ENCODE measurements around the gene PTPRQ.

DNA sequence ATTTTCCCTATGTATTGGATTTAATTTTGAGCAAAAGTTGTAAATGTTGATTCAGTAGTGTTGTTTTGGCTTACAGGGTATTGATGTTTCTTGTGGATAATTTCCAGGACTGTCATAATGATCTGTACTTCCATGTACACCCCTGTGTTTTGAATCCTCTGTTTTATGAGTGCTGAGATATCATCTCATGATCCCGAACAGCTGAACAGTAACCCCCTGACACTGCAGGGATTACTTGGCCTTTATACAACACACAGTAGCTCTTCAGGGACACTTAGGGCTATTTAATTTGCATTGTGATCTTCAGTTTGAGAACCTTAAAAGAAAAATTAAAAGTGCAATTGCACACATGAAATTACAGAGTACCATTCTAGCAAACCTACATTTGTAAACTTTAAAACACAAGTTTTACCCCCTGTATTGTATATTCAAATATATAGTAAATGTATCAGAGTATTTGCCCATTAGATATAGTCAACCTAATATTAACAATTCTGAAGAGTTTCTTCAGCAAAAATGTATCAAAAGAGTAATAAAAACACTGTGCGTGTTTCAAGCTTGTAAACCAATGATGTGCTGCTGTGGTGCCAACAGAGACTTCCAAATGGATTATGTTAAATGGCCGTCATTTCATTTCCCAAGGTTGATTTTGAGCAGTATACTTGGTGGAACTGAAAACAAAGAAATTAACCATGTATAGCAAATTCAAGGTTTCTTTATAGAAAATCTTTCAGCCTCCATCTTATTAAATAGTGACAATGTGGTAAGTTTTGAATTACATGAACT is 235.5 kb downstream of the PTPRQ start:
- no peak for TF ChIP-seq EP300 (IDR thresholded peaks at IDR 0.05)
- no peak for TF ChIP-seq POLR2A (IDR thresholded peaks at IDR 0.05)
- TF ChIP-seq, protein P1, sequence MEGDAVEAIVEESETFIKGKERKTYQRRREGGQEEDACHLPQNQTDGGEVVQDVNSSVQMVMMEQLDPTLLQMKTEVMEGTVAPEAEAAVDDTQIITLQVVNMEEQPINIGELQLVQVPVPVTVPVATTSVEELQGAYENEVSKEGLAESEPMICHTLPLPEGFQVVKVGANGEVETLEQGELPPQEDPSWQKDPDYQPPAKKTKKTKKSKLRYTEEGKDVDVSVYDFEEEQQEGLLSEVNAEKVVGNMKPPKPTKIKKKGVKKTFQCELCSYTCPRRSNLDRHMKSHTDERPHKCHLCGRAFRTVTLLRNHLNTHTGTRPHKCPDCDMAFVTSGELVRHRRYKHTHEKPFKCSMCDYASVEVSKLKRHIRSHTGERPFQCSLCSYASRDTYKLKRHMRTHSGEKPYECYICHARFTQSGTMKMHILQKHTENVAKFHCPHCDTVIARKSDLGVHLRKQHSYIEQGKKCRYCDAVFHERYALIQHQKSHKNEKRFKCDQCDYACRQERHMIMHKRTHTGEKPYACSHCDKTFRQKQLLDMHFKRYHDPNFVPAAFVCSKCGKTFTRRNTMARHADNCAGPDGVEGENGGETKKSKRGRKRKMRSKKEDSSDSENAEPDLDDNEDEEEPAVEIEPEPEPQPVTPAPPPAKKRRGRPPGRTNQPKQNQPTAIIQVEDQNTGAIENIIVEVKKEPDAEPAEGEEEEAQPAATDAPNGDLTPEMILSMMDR (IDR thresholded peaks at IDR 0.05): no peak
